MM.1S (cell line): ENCODE results near the gene ZBTB46.

Source experiments
- DNase-seq: peaks from one replicate; pipeline ENCODE4 v3.0.0-alpha.2; 2015
- H2AFZ ChIP-seq: fragments of 300-600 bp; sonication (generic); 2 replicates; pipeline ENCODE4 v1.6.0; 2016; ENCODE audit warnings: antibody characterized with exemption, low read length
- H3F3A ChIP-seq: fragments of 300-600 bp; sonication (generic); 2 replicates; pipeline ENCODE4 v1.6.1; 2016; ENCODE audit warnings: mild to moderate bottlenecking, antibody characterized with exemption, low read length, moderate library complexity, mixed read lengths; ENCODE audit not compliant: insufficient read depth
- H3K27ac ChIP-seq: fragments of 300-600 bp; sonication (generic); 2 replicates; pipeline ENCODE4 v1.5.1; 2016; ENCODE audit warnings: mild to moderate bottlenecking, low read length
- H3K27me3 ChIP-seq: fragments of 300-600 bp; sonication (generic); replicated peaks from 2 replicates; pipeline ENCODE4 v1.6.0; 2016; ENCODE audit warnings: low read length; ENCODE audit not compliant: insufficient read depth
- H3K36me3 ChIP-seq: fragments of 300-600 bp; sonication (generic); replicated peaks from 2 replicates; pipeline ENCODE4 v1.6.1; 2016; ENCODE audit warnings: mild to moderate bottlenecking, low read length, mixed read lengths; ENCODE audit not compliant: insufficient read depth
- H3K4me1 ChIP-seq: fragments of 300-600 bp; sonication (generic); 2 replicates; pipeline ENCODE4 v1.6.1; 2016; ENCODE audit warnings: low read length, mixed read lengths
- H3K4me2 ChIP-seq: fragments of 300-600 bp; sonication (generic); 2 replicates; pipeline ENCODE4 v1.6.0; 2016; ENCODE audit warnings: low read depth, low read length
- H3K4me3 ChIP-seq: fragments of 300-600 bp; sonication (generic); 2 replicates; pipeline ENCODE4 v1.5.1; 2016; ENCODE audit warnings: low read length, mixed read lengths
- H3K79me2 ChIP-seq: fragments of 300-600 bp; sonication (generic); 2 replicates; pipeline ENCODE4 v1.6.1; 2016; ENCODE audit warnings: mixed run types, low read length, mixed read lengths
- H3K9ac ChIP-seq: fragments of 300-600 bp; sonication (generic); 2 replicates; pipeline ENCODE4 v1.6.1; 2016; ENCODE audit warnings: low read length, mixed read lengths
- H3K9me2 ChIP-seq: fragments of 300-600 bp; sonication (generic); replicated peaks from 2 replicates; pipeline ENCODE4 v1.6.1; 2016; ENCODE audit warnings: mild to moderate bottlenecking, low read length, mixed read lengths; ENCODE audit not compliant: insufficient read depth
- H3K9me3 ChIP-seq: fragments of 300-600 bp; sonication (generic); replicated peaks from 2 replicates; pipeline ENCODE4 v1.6.1; 2016; ENCODE audit warnings: mild to moderate bottlenecking, low read length, mixed read lengths; ENCODE audit not compliant: insufficient read depth
- H4K20me1 ChIP-seq: fragments of 300-600 bp; sonication (generic); 2 replicates; pipeline ENCODE4 v1.6.1; 2016; ENCODE audit warnings: mild to moderate bottlenecking, low read length, moderate library complexity, mixed read lengths; ENCODE audit not compliant: insufficient read depth
- CTCF ChIP-seq: fragments of 300-600 bp; sonication (generic); IDR thresholded peaks from 2 replicates; pipeline ENCODE4 v1.5.1; 2016; ENCODE audit warnings: antibody characterized with exemption, low read length, mixed read lengths
- EZH2 ChIP-seq: fragments of 300-600 bp; sonication (generic); optimal IDR thresholded peaks from 2 replicates; pipeline ENCODE3; 2017; ENCODE audit warnings: low read depth, mild to moderate bottlenecking, antibody characterized with exemption, low read length, mixed read lengths
- EZH2phosphoT487 ChIP-seq: fragments of 300-600 bp; sonication (generic); IDR thresholded peaks from 2 replicates; pipeline ENCODE4 v1.6.1; 2018; ENCODE audit warnings: antibody characterized with exemption, low read length

The ZBTB46 gene

GRCh38 chr20:63768591-63769515, 62.2 kb downstream of the ZBTB46 start:
- no peak overlapping the region for H2AFZ ChIP-seq

GRCh38 chr20:63767886-63768285, 63.2 kb downstream of the ZBTB46 start:
- Histone ChIP-seq H3K4me2 (no peak overlapping the region), H4K20me1 (no peaks in the 10 kb centered on the region), H3K4me3 (no peak overlapping the region), H3K36me3 (no peaks in the 10 kb centered on the region), H3K9ac (no peak overlapping the region), H3K9me2 (no peaks in the 10 kb centered on the region), H3K9me3 (no peaks in the 10 kb centered on the region), H3K27ac (no peak overlapping the region), H2AFZ (no peak overlapping the region), H3F3A (no peaks in the 10 kb centered on the region), H3K27me3 (peaks cover 83% of the 10 kb centered on the region), H3K79me2 (no peaks in the 10 kb centered on the region), H3K4me1 (no peaks in the 10 kb centered on the region; the same call in 1 of the 2 replicates)
- no peak for DNase-seq
- TF ChIP-seq CTCF (no peak), EZH2phosphoT487 (no peak), EZH2 (no peak)

More at GRCh38 chr20:63768591-63769515, 62.2 kb downstream of the ZBTB46 start:
- Histone ChIP-seq H3K27me3 (peaks cover 73% of the 10 kb centered on the region), H4K20me1 (no peaks in the 10 kb centered on the region), H3K4me1 (no peaks in the 10 kb centered on the region; the same call in 1 of the 2 replicates), H3K9me3 (no peaks in the 10 kb centered on the region), H3K4me2 (no peak overlapping the region), H3K9me2 (no peaks in the 10 kb centered on the region), H3K27ac (no peak overlapping the region), H3K79me2 (no peaks in the 10 kb centered on the region), H3K4me3 (no peak overlapping the region), H3K9ac (no peak overlapping the region), H3K36me3 (no peaks in the 10 kb centered on the region), H3F3A (no peaks in the 10 kb centered on the region)
- DNase-seq, result no peak
- TF ChIP-seq EZH2phosphoT487, result no peak
- no peak for TF ChIP-seq EZH2
- TF ChIP-seq CTCF, result no peak

GRCh38 chr20:63767456-63767855, 63.6 kb downstream of the ZBTB46 start:
- no peak for TF ChIP-seq EZH2
- TF ChIP-seq CTCF, result no peak
- no peak for TF ChIP-seq EZH2phosphoT487
- Histone ChIP-seq H2AFZ (no peak overlapping the region), H3K4me2 (no peak overlapping the region)

More at GRCh38 chr20:63767456-63767855, 63.6 kb downstream of the ZBTB46 start:
- no peaks in the 10 kb centered on the region for H3F3A ChIP-seq
- H3K79me2 ChIP-seq, result no peaks in the 10 kb centered on the region
- H3K36me3 ChIP-seq, result no peaks in the 10 kb centered on the region
- H4K20me1 ChIP-seq, result no peaks in the 10 kb centered on the region
- H3K27ac ChIP-seq, result no peak overlapping the region
- H3K27me3 ChIP-seq, result peaks cover 87% of the 10 kb centered on the region
- H3K4me3 ChIP-seq, result no peak overlapping the region
- no peaks in the 10 kb centered on the region for H3K9me2 ChIP-seq
- DNase-seq, result no peak
- H3K9ac ChIP-seq, result no peak overlapping the region
- H3K4me1 ChIP-seq, result no peaks in the 10 kb centered on the region
- H3K9me3 ChIP-seq, result no peaks in the 10 kb centered on the region
